RWPE2 (cell line): ENCODE results near the gene PLPP2.
A peak's percentile ranks its signal among the peaks of the same experiment; 100 is the strongest.

ENCODE experiments used
- ATAC-seq: fragments of 200-7000 bp; cut with Tn5 transposase; 3 replicates; pipeline ENCODE4 v1.9.1; 2021; ENCODE audit warnings: low read depth
- DNase-seq: peaks from one replicate; pipeline ENCODE4 v3.0.0-alpha.2; 2020; ENCODE audit warnings: low spot score
- H3K27ac ChIP-seq: fragments of 450-650 bp; 2 replicates; pipeline ENCODE4 v1.5.1; 2017; ENCODE audit warnings: mild to moderate bottlenecking; ENCODE audit not compliant: poor library complexity, severe bottlenecking
- H3K27me3 ChIP-seq: fragments of 250-450 bp; sonication (Bioruptor Pico); 2 replicates; pipeline ENCODE4 v1.5.1; 2021; ENCODE audit warnings: mild to moderate bottlenecking, moderate library complexity; ENCODE audit not compliant: insufficient read depth, poor library complexity, severe bottlenecking
- H3K36me3 ChIP-seq: fragments of 250-450 bp; sonication (Bioruptor Pico); 2 replicates; pipeline ENCODE4 v1.5.1; 2020; ENCODE audit warnings: low read depth, mild to moderate bottlenecking, moderate library complexity
- H3K4me1 ChIP-seq: fragments of 250-450 bp; sonication (Bioruptor Pico); 2 replicates; pipeline ENCODE4 v1.5.1; 2021; ENCODE audit warnings: mild to moderate bottlenecking, moderate library complexity; ENCODE audit not compliant: insufficient read depth, poor library complexity, severe bottlenecking
- H3K4me3 ChIP-seq: fragments of 250-450 bp; sonication (Bioruptor Pico); 2 replicates; pipeline ENCODE4 v1.5.1; 2021; ENCODE audit warnings: mild to moderate bottlenecking, moderate library complexity; ENCODE audit not compliant: severe bottlenecking
- H3K9me3 ChIP-seq: fragments of 250-450 bp; sonication (Bioruptor Pico); 2 replicates; pipeline ENCODE4 v1.5.1; 2021; ENCODE audit warnings: mild to moderate bottlenecking, moderate library complexity; ENCODE audit not compliant: severe bottlenecking
- CTCF ChIP-seq: fragments of 450-650 bp; IDR thresholded peaks from one replicate; pipeline ENCODE4 v1.5.1; 2017; ENCODE audit warnings: mild to moderate bottlenecking, moderate library complexity; ENCODE audit not compliant: poor library complexity, severe bottlenecking

The PLPP2 gene

GRCh38 chr19:291006-291521 lies at the start of gene PLPP2:
PLPP2 (minus strand) TSS chr19:291403; CDS start chr19:291336, 67 bp downstream.
- peaks cover 4% of the 10 kb centered on the region; the same call in 1 of the 2 replicates for H3K36me3 ChIP-seq
- ATAC-seq (no peak), DNase-seq (peak; percentile 55)
- H3K4me1 ChIP-seq = peaks cover 3% of the 10 kb centered on the region
- H3K9me3 ChIP-seq = no peaks in the 10 kb centered on the region
- peaks cover 19% of the 10 kb centered on the region for H3K27me3 ChIP-seq
- peak within 1 kb of the TSS; percentile 74 for H3K27ac ChIP-seq
- H3K4me3 ChIP-seq = peak within 1 kb of the TSS; percentile 51
- no peak for TF ChIP-seq CTCF

GRCh38 chr19:340620-341385 lies 49.6 kb upstream of the PLPP2 start:
- Histone ChIP-seq H3K4me3 (no peak overlapping the region), H3K27me3 (no peaks in the 10 kb centered on the region), H3K4me1 (peaks cover 13% of the 10 kb centered on the region), H3K27ac (no peak overlapping the region), H3K36me3 (peaks cover 47% of the 10 kb centered on the region), H3K9me3 (no peaks in the 10 kb centered on the region)
- no peak for TF ChIP-seq CTCF
- ATAC-seq (no peak), DNase-seq (no peak)

- Histone ChIP-seq H3K9me3 (no peaks in the 10 kb centered on the region), H3K27me3 (no peaks in the 10 kb centered on the region), H3K27ac (no peak overlapping the region), H3K4me1 (peaks cover 13% of the 10 kb centered on the region), H3K36me3 (peaks cover 55% of the 10 kb centered on the region), H3K4me3 (no peak overlapping the region)
- no peak for ATAC-seq
- no peak for TF ChIP-seq CTCF
- DNase-seq = no peak
These were observed 48.2 kb upstream of the PLPP2 start for GRCh38 chr19:339262-339887.

- TF ChIP-seq CTCF = no peak
These were observed 47.2 kb upstream of the PLPP2 start for GRCh38 chr19:338421-338820.

More at GRCh38 chr19:338421-338820, 47.2 kb upstream of the PLPP2 start:
- ATAC-seq (no peak), DNase-seq (no peak)
- H3K36me3 ChIP-seq = peaks cover 61% of the 10 kb centered on the region
- no peak overlapping the region for H3K4me3 ChIP-seq
- no peaks in the 10 kb centered on the region for H3K9me3 ChIP-seq
- peaks cover 13% of the 10 kb centered on the region for H3K4me1 ChIP-seq
- no peak overlapping the region for H3K27ac ChIP-seq
- H3K27me3 ChIP-seq = no peaks in the 10 kb centered on the region
